ENCODE results near the gene PALLD. TPM values are rescaled to one million over a fixed set of nuclear protein-coding genes. Genes with fewer than 3 reads are reported as not detected.
A peak's percentile ranks its signal among the peaks of the same experiment; 100 is the strongest.

The PALLD gene
- total RNA-seq, 1 experiment from 2014 or later, result 166 TPM

DNA sequence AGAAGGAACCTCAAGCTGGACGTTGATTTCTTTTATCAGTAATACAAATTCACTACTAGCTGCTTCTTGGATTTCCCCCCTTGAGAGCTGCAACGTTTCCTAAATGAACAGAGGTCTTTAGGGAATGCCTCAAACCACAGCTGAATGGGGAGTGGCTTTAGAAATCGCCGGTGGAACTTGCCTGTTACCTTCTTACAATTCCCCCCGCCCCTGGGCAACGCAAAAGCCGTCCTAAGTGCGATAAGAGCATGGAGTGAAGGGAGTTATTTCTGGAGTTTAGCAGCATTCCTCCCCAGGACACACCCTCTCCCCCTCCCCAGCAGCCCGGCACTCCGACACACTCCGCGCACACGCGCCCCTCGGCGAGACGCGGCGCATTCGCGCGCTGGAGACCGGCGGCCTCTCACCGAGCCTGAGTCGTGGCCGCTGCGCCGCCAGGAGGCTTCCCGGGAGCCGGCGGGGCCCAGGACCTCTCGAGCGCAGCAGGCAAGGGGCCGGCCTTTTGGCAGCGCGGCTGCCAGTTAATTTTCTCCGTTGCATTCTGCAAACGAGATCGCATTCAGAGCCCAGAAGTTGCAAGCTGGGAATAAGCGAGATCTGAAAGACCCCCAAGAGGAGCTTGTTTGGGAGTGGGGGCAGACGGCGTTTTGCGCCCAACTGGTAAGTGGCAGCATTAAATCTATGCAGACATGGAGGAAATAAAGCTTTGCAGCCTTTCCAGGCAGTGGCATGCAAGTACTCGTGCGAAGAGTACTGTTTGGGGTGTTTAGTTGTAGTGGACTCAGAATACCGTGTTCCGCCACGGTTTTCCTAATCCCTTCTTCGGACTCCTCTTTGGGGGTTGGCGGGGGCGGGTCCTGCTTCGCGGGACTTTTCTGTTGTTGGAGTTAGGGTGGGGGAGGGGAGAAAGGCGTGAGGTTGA, 134.7 kb downstream of the PALLD start:
- no peak for DNase-seq (ENCODE audit: low read depth, low spot score)
- no peaks in the 10 kb centered on the region for H3K27me3 ChIP-seq (ENCODE audit: insufficient read depth, low read length)
- no peaks in the 10 kb centered on the region for H3K9me2 ChIP-seq (ENCODE audit: insufficient read depth)
- peak overlapping the region; percentile 74 for H3K9ac ChIP-seq (ENCODE audit: low read length)
- 0 out of 2 replicates have a peak, but pooled peaks have one; percentile 22 for TF ChIP-seq POLR2AphosphoS5 (IDR thresholded peaks at IDR 0.05; ENCODE audit: low read depth, low read length)
- TF ChIP-seq, protein P1, sequence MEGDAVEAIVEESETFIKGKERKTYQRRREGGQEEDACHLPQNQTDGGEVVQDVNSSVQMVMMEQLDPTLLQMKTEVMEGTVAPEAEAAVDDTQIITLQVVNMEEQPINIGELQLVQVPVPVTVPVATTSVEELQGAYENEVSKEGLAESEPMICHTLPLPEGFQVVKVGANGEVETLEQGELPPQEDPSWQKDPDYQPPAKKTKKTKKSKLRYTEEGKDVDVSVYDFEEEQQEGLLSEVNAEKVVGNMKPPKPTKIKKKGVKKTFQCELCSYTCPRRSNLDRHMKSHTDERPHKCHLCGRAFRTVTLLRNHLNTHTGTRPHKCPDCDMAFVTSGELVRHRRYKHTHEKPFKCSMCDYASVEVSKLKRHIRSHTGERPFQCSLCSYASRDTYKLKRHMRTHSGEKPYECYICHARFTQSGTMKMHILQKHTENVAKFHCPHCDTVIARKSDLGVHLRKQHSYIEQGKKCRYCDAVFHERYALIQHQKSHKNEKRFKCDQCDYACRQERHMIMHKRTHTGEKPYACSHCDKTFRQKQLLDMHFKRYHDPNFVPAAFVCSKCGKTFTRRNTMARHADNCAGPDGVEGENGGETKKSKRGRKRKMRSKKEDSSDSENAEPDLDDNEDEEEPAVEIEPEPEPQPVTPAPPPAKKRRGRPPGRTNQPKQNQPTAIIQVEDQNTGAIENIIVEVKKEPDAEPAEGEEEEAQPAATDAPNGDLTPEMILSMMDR (IDR thresholded peaks at IDR 0.05 in 2 of 3, conservative IDR thresholded peaks at IDR 0.05 in 1 of 3; ENCODE audit: borderline replicate concordance in 1 of 3, insufficient read depth in 1 of 3, low read depth in 2 of 3, low read length in 2 of 3), result peak in 2 of 3 experiments; percentile 33 to 41; a peak in 3 of 6 replicates
- TF ChIP-seq EZH2phosphoT487 (IDR thresholded peaks at IDR 0.05; ENCODE audit: borderline replicate concordance), result no peak
- TF ChIP-seq YY1 (IDR thresholded peaks at IDR 0.05; ENCODE audit: extremely low read depth, insufficient replicate concordance, low read depth, low read length), result peak; percentile 14
- peak; percentile 32; the same call in 1 of the 2 replicates for TF ChIP-seq ZFX (IDR thresholded peaks at IDR 0.05)
- TF ChIP-seq, protein P2, sequence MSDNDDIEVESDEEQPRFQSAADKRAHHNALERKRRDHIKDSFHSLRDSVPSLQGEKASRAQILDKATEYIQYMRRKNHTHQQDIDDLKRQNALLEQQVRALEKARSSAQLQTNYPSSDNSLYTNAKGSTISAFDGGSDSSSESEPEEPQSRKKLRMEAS (IDR thresholded peaks at IDR 0.05), result no peak
- TF ChIP-seq, protein P3, sequence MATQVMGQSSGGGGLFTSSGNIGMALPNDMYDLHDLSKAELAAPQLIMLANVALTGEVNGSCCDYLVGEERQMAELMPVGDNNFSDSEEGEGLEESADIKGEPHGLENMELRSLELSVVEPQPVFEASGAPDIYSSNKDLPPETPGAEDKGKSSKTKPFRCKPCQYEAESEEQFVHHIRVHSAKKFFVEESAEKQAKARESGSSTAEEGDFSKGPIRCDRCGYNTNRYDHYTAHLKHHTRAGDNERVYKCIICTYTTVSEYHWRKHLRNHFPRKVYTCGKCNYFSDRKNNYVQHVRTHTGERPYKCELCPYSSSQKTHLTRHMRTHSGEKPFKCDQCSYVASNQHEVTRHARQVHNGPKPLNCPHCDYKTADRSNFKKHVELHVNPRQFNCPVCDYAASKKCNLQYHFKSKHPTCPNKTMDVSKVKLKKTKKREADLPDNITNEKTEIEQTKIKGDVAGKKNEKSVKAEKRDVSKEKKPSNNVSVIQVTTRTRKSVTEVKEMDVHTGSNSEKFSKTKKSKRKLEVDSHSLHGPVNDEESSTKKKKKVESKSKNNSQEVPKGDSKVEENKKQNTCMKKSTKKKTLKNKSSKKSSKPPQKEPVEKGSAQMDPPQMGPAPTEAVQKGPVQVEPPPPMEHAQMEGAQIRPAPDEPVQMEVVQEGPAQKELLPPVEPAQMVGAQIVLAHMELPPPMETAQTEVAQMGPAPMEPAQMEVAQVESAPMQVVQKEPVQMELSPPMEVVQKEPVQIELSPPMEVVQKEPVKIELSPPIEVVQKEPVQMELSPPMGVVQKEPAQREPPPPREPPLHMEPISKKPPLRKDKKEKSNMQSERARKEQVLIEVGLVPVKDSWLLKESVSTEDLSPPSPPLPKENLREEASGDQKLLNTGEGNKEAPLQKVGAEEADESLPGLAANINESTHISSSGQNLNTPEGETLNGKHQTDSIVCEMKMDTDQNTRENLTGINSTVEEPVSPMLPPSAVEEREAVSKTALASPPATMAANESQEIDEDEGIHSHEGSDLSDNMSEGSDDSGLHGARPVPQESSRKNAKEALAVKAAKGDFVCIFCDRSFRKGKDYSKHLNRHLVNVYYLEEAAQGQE (IDR thresholded peaks at IDR 0.05; ENCODE audit: low read depth), result no peak
- peak overlapping the region; percentile 65 to 73 for H3K4me3 ChIP-seq (replicated peaks in 1 of 2; ENCODE audit: low read depth in 1 of 2, low read length in 2 of 2)
- H3K27ac ChIP-seq (ENCODE audit: low read depth, low read length), result peak overlapping the region; percentile 94
- ChIA-PET RAD21 (ENCODE audit: low non-redundant PET in 1 of 2, low total read pairs in 2 of 2, uncharacterized antibody in 2 of 2, unreplicated experiment in 2 of 2) (interaction anchor here (0.7 to 1.3 kb wide), 2 partner anchors 24 to 46 kb away, joined by 3 read pairs; no protein-coding TSS in a partner anchor), CTCF (interaction anchor here (2.9 kb wide), 1 partner anchor 46 kb away, joined by 8 read pairs; no protein-coding TSS in a partner anchor), POLR2A (interaction anchor here (0.7 kb wide), 1 partner anchor 45 kb away, joined by 3 read pairs; no protein-coding TSS in a partner anchor)
- BruUV-seq (replicated peaks), result TSS peak; percentile 61
- intact Hi-C loops (cut with micrococcal nuclease), result loop anchor here (2.0 kb wide), 1 partner anchor 43 kb away; no protein-coding TSS in a partner anchor
- H3K79me2 ChIP-seq (ENCODE audit: insufficient read depth, low read length), result peaks cover 48% of the 10 kb centered on the region
- no peaks in the 10 kb centered on the region for H4K20me1 ChIP-seq (ENCODE audit: insufficient read depth)
- peak overlapping the region; percentile 96 for H3K4me2 ChIP-seq (ENCODE audit: low read length)
- no peaks in the 10 kb centered on the region for H3K9me3 ChIP-seq (ENCODE audit: control insufficient read depth in 1 of 2, insufficient read depth in 1 of 2, low read depth in 1 of 2, low read length in 2 of 2)
- H3K4me1 ChIP-seq (ENCODE audit: control insufficient read depth in 1 of 2, insufficient read depth in 2 of 2, low read length in 2 of 2), result peaks cover 69 to 71% of the 10 kb centered on the region in 2 experiments
- H3K36me3 ChIP-seq (ENCODE audit: control insufficient read depth in 1 of 2, insufficient read depth in 2 of 2, low read length in 2 of 2), result no peaks in the 10 kb centered on the region
- peak overlapping the region; percentile 55 for H2AFZ ChIP-seq (ENCODE audit: low read depth, low read length, poor library complexity, severe bottlenecking)
- ATAC-seq, result peak; percentile 66
